ENCODE data around the gene DYRK1A.
A peak's percentile ranks its signal among the peaks of the same experiment; 100 is the strongest.
"Not testable (repeated sequence)": the region's sequence is repeated elsewhere in the genome, so short reads cannot be mapped to it uniquely, and the experiment has no call there.

The DYRK1A gene

DNA sequence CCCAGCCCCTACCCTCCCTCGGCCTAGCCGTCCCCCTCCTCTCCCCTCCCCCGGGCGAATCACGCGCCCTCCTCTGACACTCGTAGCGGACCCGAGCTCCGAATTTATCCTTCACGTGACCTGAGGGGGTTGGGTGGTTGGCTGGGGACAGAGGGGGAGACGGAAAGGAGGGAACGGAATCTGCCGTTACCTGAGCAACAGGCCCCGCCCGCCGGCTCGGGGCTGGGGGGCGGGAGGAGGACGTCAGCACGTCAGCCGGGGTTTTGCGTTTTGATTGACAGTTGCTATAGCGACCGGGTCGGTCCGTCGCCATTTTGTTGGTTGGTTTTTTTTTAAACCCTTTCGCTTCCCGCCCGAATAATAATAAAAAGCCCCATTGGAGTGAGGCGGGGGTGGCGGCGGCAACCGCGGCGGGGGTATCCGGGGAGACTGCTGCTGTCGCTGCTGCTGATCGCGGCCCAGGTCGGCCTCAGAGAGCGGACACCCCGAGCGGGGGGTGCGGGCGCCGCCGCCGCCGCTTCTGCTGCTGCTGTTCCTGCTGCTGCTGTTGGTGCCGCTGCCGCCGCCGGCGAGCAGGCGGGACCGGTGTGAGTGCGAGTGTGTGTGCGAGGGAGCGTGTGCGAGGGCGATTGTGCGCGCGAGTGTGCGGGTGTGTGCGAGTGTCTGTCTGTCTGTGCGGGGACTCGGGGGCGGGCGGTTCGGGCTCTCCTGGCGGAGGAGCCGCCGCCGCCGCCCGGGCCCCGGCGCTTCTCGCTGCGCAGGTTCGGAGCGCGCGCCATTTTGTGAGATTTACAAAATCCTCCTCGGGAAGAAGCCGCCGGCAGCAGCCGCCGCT lies at the start of gene DYRK1A:
DYRK1A (plus strand) TSS at position 292 of the 835 bp plus-strand sequence. CDS start 53,602 bp downstream, outside the sequence.
- intact Hi-C loops (cut with DNase I), result loop anchor here (1.0 to 5.0 kb wide), 4 partner anchors 91 to 294 kb away; partner anchors contain the start of genes PIGP, TTC3 and VPS26C
- peak; percentile 97 to 100 (median 99) for DNase-seq

DNA sequence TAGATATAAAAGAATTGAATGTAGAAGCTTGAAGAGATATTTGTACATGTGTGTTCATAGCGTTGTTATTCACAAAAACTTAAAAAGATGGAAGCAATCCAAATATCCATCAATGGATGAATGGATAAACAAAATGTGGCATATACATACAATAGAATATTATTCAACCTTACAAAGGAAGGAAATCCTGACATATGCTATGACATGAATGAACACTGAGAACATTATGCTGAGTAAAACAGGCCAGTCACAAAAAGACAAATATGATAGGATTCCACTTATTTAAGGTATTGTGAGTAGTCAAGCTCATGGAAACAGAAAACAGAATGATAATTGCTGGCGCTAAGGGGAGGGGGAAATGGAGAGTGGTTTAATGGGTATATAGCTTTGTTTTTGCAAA lies 47.0 kb upstream of the DYRK1A start:
- DNase-seq, result no peak
- intact Hi-C loops (cut with DNase I), result no loop called here

DNA sequence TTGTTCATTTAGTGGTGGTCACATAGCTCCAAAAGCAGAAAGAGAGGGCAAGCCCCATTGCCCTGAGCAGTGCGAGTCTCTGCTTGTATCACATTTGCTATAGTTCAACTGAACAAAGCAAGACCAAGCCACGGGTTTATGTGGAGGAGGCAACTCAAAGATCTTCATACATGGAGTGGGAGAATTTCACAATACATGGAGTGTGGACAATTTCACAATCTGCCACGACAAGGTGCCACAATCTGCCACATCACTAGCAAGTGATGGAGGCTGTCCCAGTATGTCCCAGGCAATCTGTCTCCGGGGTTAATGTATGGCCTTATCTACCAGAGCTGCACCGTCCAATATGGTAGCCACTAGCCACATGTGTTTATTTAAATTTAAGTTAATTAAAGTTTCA lies 44.5 kb upstream of the DYRK1A start:
- intact Hi-C loops (cut with DNase I), result no loop called here
- no peak for DNase-seq

DNA sequence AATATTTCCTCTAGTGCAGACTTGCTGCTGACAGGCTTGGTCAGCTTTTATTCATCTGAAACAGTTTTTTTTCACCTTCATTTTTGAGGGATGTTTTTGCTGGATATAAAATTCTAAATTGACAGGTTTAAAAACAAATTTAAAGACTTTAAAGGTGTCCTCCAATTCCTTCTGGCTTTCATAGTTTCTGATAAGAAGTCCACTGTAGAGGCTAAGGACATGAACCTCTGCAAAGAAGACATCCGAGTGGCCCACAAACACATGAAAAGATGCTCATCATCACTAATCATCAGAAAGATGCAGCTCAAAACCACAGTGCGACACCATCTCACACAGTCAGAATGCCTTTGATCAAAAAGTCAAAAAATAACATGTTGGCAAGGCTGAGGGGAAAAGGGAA lies 42.0 kb upstream of the DYRK1A start:
- intact Hi-C loops (cut with DNase I), result no loop called here
- DNase-seq, result no peak

DNA sequence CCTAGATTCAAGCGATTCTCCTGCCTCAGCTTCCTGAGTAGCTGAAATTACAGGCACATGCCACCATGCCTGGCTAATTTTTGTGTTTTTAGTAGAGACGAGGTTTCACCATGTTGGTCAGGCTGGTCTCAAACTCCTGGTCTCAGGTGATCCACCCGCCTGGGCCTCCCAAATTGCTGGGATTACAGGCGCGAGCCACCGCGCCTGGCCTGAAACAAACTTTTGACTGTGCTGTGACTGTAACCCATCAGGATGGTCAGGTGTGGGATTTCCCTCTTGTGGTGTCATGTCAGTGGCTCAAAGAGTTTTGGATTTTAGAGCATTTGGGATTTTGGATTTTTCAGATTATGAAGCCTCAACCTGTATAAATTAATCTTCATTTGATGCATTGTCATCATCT lies 38.4 kb upstream of the DYRK1A start:
- intact Hi-C loops (cut with DNase I); DNase-seq: not testable (repeated sequence)

DNA sequence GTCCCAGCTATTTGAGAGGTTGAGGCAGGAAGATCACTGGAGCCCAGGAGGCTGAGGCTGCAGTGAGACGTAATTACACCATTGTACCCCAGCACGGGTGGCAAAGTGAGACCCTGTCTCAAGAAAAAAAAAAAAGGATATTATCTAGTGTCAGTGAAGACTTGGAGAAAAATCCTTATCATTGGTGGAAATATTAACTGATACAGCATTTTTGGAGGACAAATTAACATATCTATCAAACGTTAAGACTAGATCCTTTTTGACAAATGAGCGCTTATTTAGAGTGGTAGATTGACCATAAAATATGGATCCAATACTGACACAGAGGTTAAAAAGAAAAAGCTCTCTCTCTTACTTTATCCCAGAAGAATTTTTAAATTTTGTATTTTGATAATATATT lies 35.2 kb upstream of the DYRK1A start:
- intact Hi-C loops (cut with DNase I), result no loop called here

DNA sequence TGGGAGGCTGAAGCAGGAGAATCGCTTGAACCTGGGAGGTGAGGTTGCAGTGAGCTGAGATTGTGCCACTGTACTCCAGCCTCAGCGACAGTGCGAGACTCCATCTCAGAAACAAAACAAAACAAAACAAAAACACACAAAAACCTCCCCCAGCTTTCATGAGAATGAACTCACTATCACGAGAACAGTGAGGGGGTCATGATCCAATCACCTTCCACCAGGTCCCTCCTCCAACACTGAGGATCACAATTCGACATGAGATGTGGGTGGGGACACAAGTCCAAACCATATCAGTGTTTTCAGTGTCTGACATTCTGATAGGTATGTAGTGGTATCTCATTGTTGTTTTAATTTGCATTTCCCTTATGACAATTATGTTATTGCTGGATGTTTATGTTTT lies 31.5 kb upstream of the DYRK1A start:
- DNase-seq, result no peak
- intact Hi-C loops (cut with DNase I), result no loop called here

More for the DNA sequence above, 35.2 kb upstream of the DYRK1A start:
- no peak for DNase-seq

DNA sequence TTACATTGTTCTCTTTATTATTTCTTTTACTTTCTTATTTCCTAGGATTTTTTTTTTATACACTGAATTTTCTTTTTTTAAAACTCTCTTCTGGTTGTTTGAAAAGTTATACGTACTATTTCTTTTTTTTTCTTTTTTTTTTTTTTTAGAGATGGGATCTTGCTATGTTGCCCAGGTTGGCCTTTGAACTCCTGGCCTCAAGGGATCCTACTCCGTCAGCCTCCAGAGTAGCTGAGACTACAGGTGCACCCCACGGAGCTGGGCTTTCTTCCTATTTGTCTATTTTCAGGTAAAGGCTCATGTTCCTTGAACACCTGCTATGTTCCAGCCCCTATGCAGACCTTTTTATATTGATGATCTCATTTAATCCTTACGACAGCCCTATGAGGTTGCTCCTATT lies 29.4 kb upstream of the DYRK1A start:
- intact Hi-C loops (cut with DNase I), result no loop called here
- DNase-seq, result no peak

DNA sequence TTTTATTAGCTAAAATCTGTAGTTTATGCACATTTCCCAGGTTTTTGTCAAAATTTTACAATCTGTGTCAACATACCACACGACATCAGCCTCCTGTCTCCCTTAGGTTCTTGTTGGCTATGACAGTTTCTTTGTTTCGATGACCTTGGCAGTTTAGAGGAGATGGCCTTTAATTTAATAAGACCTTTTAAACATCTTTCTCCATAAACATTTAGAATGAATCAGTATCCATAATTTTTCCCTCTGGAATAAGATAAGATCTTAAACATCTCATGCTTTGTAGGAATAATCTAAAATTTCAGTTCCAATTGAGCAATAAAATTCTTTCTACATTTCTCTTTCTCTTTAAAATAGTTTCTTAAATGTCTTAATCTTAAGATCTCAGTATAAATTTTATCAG lies 28.7 kb upstream of the DYRK1A start:
- no peak for DNase-seq
- intact Hi-C loops (cut with DNase I), result no loop called here

DNA sequence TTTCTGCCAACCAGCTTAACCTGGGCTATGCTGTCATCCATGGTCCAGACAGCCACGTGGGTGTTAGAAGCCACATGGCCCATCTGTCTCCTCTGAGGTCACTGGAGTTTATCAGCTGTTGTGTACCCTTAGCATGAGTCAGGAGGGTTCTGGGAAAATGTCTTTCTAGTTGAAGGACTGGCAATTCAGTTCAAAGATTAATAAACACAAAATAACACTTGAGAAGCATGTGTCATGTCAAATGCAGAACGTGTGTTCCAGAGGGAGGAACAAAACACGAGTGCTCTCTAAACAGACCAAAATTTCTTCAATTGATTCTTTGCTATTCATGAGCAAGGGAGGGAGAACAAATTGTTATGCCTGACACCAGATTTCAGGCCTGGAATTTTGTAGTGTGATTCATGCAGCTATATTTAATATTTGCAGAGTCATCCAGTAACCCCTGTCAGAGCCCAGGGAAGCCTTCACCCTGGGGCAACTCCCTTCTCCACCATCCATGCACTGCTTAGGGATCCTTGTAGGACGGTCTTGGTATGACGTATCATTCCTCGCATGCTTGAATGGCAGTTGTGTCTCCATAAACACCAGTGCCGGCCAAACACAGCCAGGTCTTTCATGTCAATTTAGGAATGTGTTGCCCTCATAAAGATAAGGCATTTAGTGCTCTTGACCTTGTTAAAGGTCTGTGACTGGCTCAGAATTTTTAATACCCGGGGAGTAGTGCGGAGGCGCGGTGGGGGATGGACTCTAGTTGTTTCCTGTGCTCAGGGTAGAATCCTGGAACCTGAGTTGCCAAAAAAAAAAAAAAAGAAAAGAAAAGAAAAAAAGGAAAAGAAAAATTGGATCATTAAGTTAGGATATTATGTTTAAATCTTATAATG lies 27.7 kb upstream of the DYRK1A start:
- intact Hi-C loops (cut with DNase I), result no loop called here
- DNase-seq, result peak in 1 of 42 donors; percentile 8

DNA sequence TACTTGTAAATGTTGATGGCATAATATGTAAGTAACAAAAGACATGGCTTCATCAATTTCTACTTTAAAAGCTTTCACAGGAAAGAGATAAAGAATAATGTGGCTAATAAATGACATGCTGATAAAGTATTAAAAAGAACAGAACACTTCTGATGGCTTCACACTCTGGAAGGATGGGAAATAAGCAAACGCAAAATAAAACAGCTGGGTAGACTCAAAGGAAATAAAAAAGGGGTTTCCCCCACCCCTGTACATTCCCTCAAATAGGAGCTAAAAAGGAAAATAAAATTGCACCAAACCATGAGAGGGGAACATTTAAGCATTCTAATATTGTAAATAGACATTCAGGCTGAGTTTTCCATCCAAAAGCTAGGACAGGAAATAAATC lies 27.0 kb upstream of the DYRK1A start:
- DNase-seq, result no peak
- intact Hi-C loops (cut with DNase I), result no loop called here

DNA sequence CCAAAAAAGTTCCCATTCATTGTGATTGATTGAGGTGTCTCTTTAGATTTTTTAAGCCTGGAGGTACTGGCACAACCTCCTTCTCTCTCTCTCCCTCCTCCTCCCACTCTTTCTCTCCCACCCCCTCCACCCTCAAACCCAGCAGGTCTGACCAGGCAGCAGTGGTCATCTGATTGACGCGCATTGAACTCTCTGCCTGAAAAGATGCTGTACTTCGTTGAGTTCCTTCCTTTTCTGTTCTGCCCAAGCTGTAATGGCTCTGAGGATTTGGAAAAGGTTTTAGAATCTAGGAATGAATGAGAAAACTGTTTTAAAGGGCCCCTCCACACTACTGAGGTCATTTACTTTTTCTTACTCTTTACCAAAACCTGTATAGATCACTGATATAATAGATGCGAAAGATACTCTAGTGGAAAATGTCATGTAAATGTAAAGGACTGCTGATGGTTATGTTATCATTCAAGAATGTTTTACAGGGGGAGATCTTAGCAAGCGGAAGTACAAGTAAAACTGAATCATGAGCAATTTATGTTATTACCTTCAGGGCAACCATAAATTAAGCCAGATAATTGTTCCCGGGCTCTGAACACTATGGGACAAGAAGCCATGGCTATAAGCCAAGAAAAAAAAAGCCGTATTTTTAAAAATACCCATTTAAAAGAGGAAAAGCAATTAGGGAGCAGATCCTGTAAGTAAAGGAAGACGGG lies 25.2 kb upstream of the DYRK1A start:
- intact Hi-C loops (cut with DNase I), result no loop called here
- DNase-seq, result no peak

DNA sequence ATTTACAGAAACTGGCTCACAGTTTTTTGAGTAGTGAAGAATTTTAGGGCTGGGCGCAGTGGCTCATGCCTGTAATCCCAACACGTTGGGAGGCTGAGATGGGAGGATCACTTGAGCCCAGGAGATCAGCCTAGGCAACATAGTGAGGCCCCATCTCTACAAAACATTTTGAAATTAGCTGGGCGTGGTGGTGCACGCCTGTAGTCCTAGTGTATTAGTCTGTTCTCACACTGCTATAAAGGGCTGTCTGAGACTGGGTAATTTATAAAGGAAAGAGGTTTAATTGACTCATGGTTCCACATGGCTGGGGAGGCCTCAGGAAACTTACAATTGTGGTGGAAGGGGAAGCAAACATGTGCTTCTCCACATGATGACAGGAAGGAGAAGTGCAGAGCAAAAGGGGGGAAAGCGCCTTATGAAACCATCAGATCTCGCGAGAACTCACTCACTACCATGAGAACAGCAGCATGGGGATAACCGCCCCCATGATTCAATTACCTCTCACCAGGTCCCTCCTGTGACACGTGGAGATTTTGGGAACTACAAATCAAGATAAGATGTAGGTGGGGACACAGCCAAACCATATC lies 24.4 kb upstream of the DYRK1A start:
- intact Hi-C loops (cut with DNase I), result no loop called here
- DNase-seq, result no peak

DNA sequence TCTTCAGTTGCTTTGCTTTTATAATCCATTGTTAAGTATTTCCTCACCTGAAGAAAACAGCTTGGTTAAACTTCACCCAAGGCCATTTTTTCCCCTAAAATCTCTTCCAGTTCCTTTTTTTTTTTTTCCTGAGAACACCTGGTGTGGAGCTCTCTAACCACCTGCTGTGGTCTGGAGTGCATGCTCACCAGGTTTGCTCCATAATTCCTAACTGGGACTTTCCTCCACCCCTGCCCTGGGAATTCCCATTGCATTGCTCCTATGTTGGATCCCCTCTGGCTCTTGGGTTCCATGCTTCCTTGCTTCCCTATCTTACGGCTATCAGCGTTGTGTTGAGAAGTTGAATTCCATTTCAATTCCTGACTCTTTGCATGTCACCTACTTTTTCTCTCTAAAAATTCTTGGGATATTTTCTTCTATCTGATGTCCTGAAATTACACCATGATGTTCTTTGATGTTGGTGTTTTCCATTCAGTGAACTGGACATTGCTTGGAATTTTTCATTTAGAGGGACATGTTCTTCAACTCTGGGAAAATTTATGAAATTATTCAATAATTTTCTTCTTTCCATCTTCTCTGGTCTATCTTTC lies 19.6 kb upstream of the DYRK1A start:
- intact Hi-C loops (cut with DNase I), result no loop called here
- DNase-seq, result no peak

DNA sequence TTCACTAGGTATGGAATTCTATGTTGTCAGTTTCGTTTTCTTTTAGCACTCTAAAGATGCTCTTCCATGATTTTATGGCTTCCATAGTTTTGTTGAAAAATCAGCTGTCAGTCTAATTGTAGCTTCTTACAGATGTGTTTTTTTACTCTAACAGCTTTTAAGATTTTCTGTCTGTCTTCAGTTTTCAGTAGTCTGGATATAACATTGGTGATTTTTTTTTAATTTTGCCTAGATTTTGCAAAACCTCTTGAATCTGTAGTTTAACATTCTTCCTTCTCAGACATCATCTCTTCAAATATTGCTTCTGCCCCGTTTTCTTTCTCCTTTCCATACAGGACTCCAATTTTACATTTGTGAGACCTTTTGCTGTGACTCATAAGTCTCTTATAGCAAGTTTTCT lies 17.9 kb upstream of the DYRK1A start:
- intact Hi-C loops (cut with DNase I), result no loop called here
- DNase-seq, result no peak

DNA sequence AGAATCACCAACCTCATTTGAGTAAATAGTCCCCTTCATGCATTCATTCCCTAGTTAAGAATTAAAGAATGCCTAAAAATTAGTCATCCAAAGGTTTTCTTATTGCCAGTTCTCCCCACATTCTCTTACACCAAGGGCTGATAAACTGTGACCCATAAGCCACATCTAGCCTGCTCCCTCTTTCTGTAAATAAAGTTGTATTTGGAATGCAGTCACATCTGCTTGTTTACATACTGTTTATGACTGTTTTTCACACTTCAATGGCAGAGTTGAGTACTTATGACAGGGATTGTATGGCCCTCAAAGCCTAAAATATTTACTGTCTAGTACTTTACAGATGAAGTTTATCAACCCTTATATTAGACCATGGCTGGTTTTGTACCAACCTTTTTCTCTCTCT lies 16.1 kb upstream of the DYRK1A start:
- intact Hi-C loops (cut with DNase I), result no loop called here
- no peak for DNase-seq

DNA sequence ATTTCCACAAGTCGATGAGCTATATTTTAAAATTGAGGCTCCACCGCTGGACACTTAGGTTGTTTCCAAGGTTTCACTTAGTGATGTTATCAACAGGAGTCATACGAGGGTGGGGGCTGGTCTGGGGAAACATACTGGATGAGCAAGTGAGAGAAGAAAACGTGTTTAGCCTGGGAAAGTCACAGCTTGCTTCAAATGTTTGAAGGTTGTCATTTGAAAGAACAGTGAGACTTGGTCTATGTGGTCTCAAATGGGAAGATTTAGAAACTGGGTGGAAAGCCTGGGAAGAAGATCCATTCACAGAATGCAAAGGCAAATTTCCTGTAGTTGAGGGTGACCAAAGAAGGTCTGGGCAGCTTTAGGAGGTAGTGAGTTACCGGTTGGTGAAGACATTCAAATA lies 9.9 kb upstream of the DYRK1A start:
- intact Hi-C loops (cut with DNase I), result no loop called here
- no peak for DNase-seq

DNA sequence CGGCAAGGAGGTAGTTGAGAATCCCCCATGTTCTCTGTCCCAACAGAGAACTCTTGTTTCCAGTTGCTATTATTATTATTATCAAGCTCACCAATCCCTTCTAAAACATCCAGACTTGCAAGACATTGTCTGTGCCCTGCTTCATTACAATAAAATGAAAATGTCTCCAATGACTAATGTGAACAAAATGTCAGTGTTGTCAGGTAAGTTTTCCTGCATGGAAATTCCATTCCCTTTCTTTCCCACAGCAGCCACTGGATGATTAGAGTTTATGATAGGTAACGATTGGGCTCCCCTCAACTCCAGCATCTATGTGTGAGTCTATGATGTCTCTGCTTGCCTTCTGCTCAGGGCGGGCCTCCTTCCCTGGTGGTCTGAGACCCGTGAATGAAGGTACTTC lies 8.9 kb upstream of the DYRK1A start:
- intact Hi-C loops (cut with DNase I), result no loop called here

DNA sequence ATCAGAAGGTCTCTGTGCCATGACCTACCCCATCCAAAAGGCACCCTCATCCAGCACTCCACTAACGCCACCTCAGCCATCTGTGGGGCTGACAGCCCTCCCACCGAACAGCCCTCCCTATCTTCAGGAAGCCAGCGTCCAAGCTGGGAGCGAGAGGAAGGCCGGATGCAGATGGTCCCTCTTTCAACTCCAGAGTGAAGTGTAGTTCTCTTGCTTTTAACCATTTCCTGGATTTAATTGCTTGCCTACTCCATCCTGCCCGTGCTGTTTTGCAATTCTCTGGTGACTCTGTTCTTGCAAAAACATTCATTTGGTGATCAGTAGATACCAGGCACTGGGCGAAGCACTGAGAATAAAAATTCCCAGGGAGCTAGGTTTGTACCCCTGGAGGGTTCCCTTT lies 8.2 kb upstream of the DYRK1A start:
- intact Hi-C loops (cut with DNase I), result no loop called here
- no peak for DNase-seq

More for the DNA sequence above, 8.9 kb upstream of the DYRK1A start:
- no peak for DNase-seq

Measured in head of caudate nucleus (tissue), 42 donors.